HG03558 (cell line): ENCODE data around the gene FAM25C.
"Not testable (repeated sequence)": the region's sequence is repeated elsewhere in the genome, so short reads cannot be mapped to it uniquely, and the experiment has no call there.

Source experiments
- ATAC-seq: cut with Tn5 transposase; IDR thresholded peaks from one replicate; pipeline ENCODE4 v1.9.1; 2021; ENCODE audit warnings: moderate number of reproducible peaks; ENCODE audit not compliant: unreplicated experiment; ENCODE audit errors: extremely low read depth

Gene FAM25C

GRCh38 chr10:47999691-48000090 is at the start of gene FAM25C:
Gene FAM25C (minus strand): TSS chr10:47999791. CDS start chr10:47999765, 26 bp downstream.
- not testable (repeated sequence) for ATAC-seq

- ATAC-seq = not testable (repeated sequence)
Observed at GRCh38 chr10:48044557-48044956, 45.0 kb upstream of the FAM25C start.

- not testable (repeated sequence) for ATAC-seq
Observed at GRCh38 chr10:48031390-48031789, 31.8 kb upstream of the FAM25C start.

- not testable (repeated sequence) for ATAC-seq
Observed at GRCh38 chr10:48002306-48002705, 2.7 kb upstream of the FAM25C start.

GRCh38 chr10:47994045-47994444 is 5.5 kb downstream of the FAM25C start:
- not testable (repeated sequence) for ATAC-seq

GRCh38 chr10:47992560-47992959 is 7.0 kb downstream of the FAM25C start:
- ATAC-seq = not testable (repeated sequence)

GRCh38 chr10:47991706-47992105 is 7.9 kb downstream of the FAM25C start:
- ATAC-seq = not testable (repeated sequence)

GRCh38 chr10:47990097-47990496 is 9.5 kb downstream of the FAM25C start:
- not testable (repeated sequence) for ATAC-seq

- ATAC-seq = not testable (repeated sequence)
Observed at GRCh38 chr10:47989542-47989950, 10.0 kb downstream of the FAM25C start.

GRCh38 chr10:47988718-47989541 is 10.7 kb downstream of the FAM25C start:
- not testable (repeated sequence) for ATAC-seq

- ATAC-seq = not testable (repeated sequence)
Observed at GRCh38 chr10:47987952-47988351, 11.6 kb downstream of the FAM25C start.

- ATAC-seq = not testable (repeated sequence)
Observed at GRCh38 chr10:47986413-47987230, 13.0 kb downstream of the FAM25C start.

GRCh38 chr10:47975409-47975808 is 24.2 kb downstream of the FAM25C start:
- ATAC-seq = not testable (repeated sequence)

GRCh38 chr10:47973131-47973530 is 26.5 kb downstream of the FAM25C start:
- ATAC-seq = not testable (repeated sequence)

- not testable (repeated sequence) for ATAC-seq
Observed at GRCh38 chr10:47972077-47972476, 27.5 kb downstream of the FAM25C start.

GRCh38 chr10:47971598-47971997 is 28.0 kb downstream of the FAM25C start:
- not testable (repeated sequence) for ATAC-seq

GRCh38 chr10:47970047-47970446 is 29.5 kb downstream of the FAM25C start:
- ATAC-seq = not testable (repeated sequence)

GRCh38 chr10:47968988-47969387 is 30.6 kb downstream of the FAM25C start:
- ATAC-seq = not testable (repeated sequence)

GRCh38 chr10:47964280-47965063 is 35.1 kb downstream of the FAM25C start:
- ATAC-seq = not testable (repeated sequence)

- ATAC-seq = not testable (repeated sequence)
Observed at GRCh38 chr10:47962785-47963184, 36.8 kb downstream of the FAM25C start.
